GM21381 (cell line): ENCODE results near the gene TUBD1.
"Not testable (repeated sequence)": the region's sequence is repeated elsewhere in the genome, so short reads cannot be mapped to it uniquely, and the experiment has no call there.

ENCODE experiments used
- ATAC-seq: cut with Tn5 transposase; IDR thresholded peaks from one replicate; pipeline ENCODE4 v1.9.1; 2021; ENCODE audit warnings: mild to moderate bottlenecking, moderate library complexity; ENCODE audit not compliant: unreplicated experiment

The TUBD1 gene

DNA sequence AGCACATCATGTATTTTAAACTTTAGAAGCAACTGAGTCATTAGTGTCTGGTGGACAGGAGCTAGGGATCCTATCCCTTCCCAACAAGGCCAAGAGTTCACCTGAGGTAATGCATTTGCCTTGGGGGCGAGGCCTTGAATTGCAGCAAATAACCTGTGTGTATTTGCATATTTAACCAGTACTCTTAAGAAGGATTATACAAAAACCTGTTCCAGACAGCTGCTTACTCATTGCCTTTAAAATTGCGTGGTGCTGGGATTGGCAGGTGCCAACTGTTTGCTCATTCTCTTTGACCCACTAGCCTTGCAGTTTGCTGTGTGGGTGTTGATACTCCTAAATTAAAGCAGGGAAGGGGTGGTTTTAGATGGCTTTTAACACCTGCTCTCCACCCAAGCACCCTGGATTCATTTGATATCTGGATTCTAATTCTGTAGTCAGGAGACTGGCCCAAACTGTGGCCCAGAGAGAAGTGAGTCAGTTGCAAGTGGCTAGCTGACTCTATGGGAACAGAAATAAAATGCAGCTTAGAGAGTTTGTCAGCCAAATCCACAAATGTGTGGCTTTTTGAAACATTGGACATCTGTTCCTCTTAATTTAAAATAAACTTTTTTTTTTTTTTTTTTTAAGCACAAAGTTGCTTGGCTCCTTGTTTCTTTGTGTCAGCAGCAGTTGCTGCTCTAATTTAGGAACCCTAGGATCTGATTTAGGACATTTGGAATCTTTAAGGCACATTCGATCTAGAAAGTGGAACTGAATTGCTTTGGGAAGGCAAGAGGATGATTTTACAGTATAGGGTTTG lies 46.9 kb downstream of the TUBD1 start:
- ATAC-seq, result no peak

- no peak for ATAC-seq
Measured at GRCh38 chr17:59844884-59845594, 47.7 kb downstream of the TUBD1 start.

- peak; percentile 23 for ATAC-seq
Measured at GRCh38 chr17:59842901-59843652, 49.7 kb downstream of the TUBD1 start.

- ATAC-seq, result not testable (repeated sequence)
Measured at GRCh38 chr17:59841882-59842263, 50.9 kb downstream of the TUBD1 start.

- not testable (repeated sequence) for ATAC-seq
Measured at GRCh38 chr17:59841091-59841881, 51.5 kb downstream of the TUBD1 start.

DNA sequence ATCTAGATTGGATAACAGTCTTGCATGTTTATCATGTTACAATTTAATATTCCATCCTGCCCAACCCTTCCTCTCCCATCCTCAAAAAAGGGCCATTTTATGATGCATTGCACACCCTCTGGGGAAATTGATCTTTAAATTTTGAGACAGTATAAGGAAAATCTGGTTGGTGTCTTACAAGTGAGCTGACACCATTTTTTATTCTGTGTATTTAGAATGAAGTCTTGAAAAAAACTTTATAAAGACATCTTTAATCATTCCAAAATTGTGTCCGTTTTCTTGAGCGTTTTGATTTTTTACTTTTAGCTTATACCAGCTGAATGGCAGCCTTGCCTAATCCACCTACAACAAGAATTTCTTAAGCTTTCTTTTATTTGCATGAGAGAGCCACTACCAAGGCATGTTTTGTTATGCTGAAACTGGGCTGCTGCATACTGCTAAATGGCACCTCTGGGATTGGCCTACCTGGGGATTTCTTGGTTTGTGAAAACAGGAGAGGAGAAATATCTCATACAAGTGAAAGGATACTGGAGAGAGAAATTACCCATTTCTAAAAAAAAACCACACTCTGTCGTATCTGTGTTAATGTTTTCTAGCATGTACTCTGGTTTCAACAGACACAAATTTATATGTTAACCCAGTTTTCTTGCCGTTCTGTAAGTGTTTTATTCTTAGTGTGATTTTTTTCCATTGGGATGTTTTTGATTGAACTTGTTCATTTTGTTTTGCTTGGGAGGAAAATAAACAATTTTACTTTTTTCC lies 52.2 kb downstream of the TUBD1 start:
- no peak for ATAC-seq

DNA sequence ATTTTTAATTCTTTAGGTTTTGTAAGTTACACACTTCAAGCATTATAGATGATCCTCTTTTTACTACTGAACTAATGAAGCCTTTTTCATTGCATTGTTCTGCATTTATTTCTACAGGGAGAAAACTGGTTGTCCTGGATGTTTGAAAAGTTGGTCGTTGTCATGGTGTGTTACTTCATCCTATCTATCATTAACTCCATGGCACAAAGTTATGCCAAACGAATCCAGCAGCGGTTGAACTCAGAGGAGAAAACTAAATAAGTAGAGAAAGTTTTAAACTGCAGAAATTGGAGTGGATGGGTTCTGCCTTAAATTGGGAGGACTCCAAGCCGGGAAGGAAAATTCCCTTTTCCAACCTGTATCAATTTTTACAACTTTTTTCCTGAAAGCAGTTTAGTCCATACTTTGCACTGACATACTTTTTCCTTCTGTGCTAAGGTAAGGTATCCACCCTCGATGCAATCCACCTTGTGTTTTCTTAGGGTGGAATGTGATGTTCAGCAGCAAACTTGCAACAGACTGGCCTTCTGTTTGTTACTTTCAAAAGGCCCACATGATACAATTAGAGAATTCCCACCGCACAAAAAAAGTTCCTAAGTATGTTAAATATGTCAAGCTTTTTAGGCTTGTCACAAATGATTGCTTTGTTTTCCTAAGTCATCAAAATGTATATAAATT lies 53.0 kb downstream of the TUBD1 start:
- ATAC-seq, result no peak

GRCh38 chr17:59838052-59838916 lies 54.5 kb downstream of the TUBD1 start:
- ATAC-seq, result no peak

DNA sequence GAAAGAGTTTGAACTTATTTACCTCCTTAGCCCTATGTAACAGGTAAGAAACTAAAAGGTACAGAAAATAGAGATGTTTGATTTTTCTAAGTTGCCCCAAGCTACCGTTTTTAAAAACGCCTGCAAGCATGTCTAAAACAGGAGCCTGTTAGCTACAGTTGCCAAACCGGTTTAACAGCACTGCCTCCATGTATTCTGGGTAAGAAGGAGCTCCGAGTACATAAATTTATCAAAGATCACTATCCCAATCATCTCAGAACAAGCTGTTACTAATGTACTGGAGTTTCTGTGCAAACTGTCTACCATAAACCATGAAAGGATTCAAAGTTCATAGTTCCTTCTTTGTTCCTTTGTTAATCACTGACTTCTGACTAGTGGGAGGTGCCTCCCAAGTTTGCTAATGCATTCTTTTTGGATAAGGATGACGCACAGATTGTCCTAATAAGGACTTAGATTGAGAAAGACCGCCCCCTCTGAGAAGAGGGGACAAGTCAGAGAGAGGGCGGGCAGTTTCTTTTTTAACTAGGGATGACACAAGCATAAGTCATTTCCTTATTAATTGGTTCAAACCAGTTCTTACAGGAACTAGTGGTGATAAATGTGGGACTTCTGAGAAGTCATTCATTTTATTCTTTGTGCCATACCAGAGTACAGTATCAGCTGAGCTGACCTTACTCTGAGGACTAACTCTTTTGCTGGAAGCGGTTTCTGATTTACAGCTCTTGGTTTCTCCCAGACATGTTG lies 55.3 kb downstream of the TUBD1 start:
- peak; percentile 75 for ATAC-seq

DNA sequence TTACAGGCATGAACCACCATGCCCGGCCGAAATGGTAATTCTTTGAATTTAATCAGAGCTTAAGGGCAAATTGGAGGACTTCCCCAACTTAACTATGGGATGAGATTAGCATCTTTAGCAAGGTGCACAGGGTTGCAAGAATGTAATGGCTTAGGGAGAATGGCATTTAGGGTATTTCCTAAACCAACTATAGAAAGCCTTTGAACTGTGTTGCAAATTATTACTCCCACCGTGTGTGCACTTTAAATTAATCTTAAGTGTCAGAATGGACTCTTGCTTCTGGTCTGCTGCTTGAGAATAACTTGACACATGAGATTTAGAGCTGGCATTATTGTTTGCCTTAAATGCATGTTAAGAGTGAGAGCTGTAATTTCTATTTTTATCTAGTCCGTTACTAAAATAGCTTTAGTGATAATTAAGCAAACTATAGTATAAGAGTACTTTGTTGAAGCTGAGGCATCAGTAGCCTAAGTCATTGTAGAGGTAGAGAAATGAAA lies 59.8 kb downstream of the TUBD1 start:
- ATAC-seq, result no peak

GRCh38 chr17:59830846-59831486 lies 61.8 kb downstream of the TUBD1 start:
- no peak for ATAC-seq

DNA sequence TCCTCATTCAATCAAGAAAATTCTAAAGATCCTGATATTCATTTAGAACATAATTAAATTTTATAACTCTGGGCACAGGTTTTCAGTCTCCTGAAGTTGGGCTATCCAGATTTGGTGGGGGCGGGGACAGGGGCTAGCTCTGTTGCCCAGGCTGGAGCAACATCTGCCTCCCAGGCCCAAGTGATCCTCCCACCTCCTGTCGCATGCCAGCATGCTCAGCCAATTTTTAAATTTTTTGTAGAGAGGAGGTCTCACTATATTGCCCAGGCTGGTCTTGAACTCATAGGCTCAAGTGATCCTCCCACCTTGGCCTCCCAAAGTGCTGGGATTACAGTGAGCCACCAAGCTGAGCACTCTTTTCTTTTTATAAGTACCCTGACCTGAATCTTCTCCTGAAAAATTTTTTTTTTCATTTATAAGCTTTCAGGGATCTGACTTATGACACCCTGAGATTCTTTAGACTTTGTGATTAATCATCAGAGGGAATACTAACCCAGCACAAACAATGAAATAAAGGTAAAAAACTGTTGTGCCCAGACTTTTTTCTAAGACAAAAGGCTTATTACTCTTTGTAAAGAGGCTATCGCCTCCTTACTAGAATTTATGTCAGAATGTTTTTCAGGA lies 62.6 kb downstream of the TUBD1 start:
- ATAC-seq, result no peak

DNA sequence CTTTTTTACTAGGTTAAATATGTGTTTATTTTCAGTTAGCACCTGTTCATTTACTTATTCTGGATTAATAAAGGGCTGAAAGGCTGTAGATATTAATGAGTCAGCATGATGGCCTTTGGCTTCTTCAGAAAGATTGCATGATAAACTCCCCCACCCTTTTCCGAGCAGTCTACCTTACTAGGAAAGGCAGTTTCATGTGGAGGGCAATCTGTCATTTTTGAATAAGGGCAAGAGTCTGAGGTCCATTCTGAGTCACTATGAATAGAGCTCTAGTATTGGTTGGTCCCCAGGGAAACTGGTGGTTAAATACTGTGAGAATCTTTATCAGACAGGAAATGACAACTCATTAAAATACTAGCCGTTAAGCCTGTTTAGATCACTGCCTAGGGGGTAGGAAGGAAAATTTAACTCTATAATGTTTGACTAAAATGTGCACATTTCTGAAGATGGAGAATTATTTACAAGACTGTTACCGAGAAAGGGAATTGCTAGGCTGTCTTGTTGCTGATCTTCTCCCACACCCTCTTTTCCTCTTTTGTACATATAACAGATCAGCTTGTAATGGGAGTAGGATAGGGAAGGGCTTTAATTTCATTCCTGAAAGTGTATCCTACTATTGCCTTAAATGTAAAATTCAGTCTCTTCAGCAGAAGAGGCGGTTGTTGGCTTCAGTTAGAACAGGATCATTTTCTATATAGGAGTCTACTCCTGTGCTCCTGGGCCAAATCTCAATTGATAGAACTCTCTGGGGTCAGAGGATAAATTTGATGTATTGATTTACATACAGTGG lies 63.3 kb downstream of the TUBD1 start:
- peak; percentile 69 for ATAC-seq

DNA sequence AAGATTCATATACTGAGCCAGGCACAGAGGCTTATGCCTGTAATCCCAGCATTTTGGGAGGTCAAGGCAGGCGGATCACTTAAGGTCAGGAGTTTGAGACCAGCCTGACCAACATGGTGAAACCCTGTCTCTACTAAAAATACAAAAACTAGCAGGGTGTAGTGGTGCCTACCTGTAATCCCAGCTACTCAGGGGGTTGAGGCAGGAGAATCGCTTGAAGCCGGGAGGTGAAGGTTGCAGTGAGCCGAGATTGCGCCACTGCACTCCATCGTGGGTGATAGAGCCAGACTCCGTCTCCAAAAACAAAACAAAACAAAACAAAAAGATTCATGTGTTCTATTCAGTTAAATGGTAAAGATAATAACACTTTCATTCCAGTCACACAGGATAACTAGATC lies 63.9 kb downstream of the TUBD1 start:
- ATAC-seq, result not testable (repeated sequence)

GRCh38 chr17:59828478-59828760 lies 64.3 kb downstream of the TUBD1 start:
- no peak for ATAC-seq
